ENCODE results near the gene PLXNA2.

PLXNA2 gene

GRCh38 chr1:208013210-208013609 lies 231.0 kb downstream of the PLXNA2 start:
- no peak for TF ChIP-seq POLR2AphosphoS5 (IDR thresholded peaks at IDR 0.05; ENCODE audit: low read depth, low read length)
- no peak for TF ChIP-seq TAF1 (IDR thresholded peaks at IDR 0.05; ENCODE audit: borderline replicate concordance, insufficient read depth, low read length)
- no peak for TF ChIP-seq FOXP2 (optimal IDR thresholded peaks at IDR 0.05; ENCODE audit: borderline replicate concordance, extremely low read depth, extremely low read length, insufficient read depth)

- TF ChIP-seq SIN3A (IDR thresholded peaks at IDR 0.05; ENCODE audit: borderline replicate concordance, insufficient read depth, low read length) (no peak), FOXP2 (optimal IDR thresholded peaks at IDR 0.05; ENCODE audit: borderline replicate concordance, extremely low read depth, extremely low read length, insufficient read depth) (no peak), POLR2AphosphoS5 (IDR thresholded peaks at IDR 0.05; ENCODE audit: low read depth, low read length) (no peak), TAF1 (IDR thresholded peaks at IDR 0.05; ENCODE audit: borderline replicate concordance, insufficient read depth, low read length) (no peak)
- TF ChIP-seq, protein P1, sequence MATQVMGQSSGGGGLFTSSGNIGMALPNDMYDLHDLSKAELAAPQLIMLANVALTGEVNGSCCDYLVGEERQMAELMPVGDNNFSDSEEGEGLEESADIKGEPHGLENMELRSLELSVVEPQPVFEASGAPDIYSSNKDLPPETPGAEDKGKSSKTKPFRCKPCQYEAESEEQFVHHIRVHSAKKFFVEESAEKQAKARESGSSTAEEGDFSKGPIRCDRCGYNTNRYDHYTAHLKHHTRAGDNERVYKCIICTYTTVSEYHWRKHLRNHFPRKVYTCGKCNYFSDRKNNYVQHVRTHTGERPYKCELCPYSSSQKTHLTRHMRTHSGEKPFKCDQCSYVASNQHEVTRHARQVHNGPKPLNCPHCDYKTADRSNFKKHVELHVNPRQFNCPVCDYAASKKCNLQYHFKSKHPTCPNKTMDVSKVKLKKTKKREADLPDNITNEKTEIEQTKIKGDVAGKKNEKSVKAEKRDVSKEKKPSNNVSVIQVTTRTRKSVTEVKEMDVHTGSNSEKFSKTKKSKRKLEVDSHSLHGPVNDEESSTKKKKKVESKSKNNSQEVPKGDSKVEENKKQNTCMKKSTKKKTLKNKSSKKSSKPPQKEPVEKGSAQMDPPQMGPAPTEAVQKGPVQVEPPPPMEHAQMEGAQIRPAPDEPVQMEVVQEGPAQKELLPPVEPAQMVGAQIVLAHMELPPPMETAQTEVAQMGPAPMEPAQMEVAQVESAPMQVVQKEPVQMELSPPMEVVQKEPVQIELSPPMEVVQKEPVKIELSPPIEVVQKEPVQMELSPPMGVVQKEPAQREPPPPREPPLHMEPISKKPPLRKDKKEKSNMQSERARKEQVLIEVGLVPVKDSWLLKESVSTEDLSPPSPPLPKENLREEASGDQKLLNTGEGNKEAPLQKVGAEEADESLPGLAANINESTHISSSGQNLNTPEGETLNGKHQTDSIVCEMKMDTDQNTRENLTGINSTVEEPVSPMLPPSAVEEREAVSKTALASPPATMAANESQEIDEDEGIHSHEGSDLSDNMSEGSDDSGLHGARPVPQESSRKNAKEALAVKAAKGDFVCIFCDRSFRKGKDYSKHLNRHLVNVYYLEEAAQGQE (IDR thresholded peaks at IDR 0.05; ENCODE audit: insufficient read depth in 1 of 2, low read depth in 2 of 2, low read length in 2 of 2), result no peak
Measured at GRCh38 chr1:208012721-208013120, 231.5 kb downstream of the PLXNA2 start.

GRCh38 chr1:208010487-208011071 lies 233.6 kb downstream of the PLXNA2 start:
- TF ChIP-seq FOXP2 (optimal IDR thresholded peaks at IDR 0.05; ENCODE audit: borderline replicate concordance, extremely low read depth, extremely low read length, insufficient read depth) (no peak), SIN3A (IDR thresholded peaks at IDR 0.05; ENCODE audit: borderline replicate concordance, insufficient read depth, low read length) (no peak), TAF1 (IDR thresholded peaks at IDR 0.05; ENCODE audit: borderline replicate concordance, insufficient read depth, low read length) (no peak), POLR2AphosphoS5 (IDR thresholded peaks at IDR 0.05; ENCODE audit: low read depth, low read length) (no peak)
- TF ChIP-seq, protein P1 (IDR thresholded peaks at IDR 0.05; ENCODE audit: insufficient read depth in 1 of 2, low read depth in 2 of 2, low read length in 2 of 2), result no peak

DNA sequence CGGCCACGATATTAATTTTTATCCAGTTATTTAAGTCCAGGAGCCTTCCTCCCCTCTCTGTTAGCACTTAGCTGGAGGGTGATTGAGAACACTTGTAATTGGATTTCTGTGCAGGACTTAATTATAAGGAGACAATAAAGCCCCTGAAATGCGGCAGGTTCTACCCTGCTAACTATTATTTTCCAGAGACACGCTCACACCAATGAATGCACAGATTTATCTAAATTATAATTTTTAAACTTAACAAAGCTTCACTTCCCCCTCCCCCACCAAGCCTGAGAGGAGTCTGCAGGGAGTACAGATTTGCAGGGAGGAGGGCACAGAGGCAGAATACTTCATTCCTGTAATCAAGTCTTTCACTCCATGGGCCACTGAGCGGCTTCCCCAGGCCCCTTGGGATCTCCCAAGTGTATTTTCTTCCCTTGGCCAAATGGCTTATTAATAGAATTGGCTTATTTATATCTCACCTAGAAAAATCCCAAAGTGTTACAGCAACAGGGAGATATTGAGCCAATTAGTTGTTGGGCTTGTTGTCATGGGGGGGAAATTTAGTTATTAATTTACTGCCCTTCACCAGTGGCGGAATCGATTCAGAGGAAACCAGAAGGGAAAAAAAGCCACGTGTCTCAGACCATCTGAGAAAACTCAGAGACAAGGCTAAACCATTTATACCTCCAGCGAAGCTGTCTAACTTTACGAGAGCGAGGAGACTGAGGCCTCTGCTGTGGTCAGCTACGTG lies 234.3 kb downstream of the PLXNA2 start:
- TF ChIP-seq, protein P1 (IDR thresholded peaks at IDR 0.05; ENCODE audit: insufficient read depth in 1 of 2, low read depth in 2 of 2, low read length in 2 of 2), result no peak
- TF ChIP-seq TAF1 (IDR thresholded peaks at IDR 0.05; ENCODE audit: borderline replicate concordance, insufficient read depth, low read length) (no peak), POLR2AphosphoS5 (IDR thresholded peaks at IDR 0.05; ENCODE audit: low read depth, low read length) (no peak), FOXP2 (optimal IDR thresholded peaks at IDR 0.05; ENCODE audit: borderline replicate concordance, extremely low read depth, extremely low read length, insufficient read depth) (no peak), SIN3A (IDR thresholded peaks at IDR 0.05; ENCODE audit: borderline replicate concordance, insufficient read depth, low read length) (no peak)

GRCh38 chr1:208009303-208009702 lies 234.9 kb downstream of the PLXNA2 start:
- TF ChIP-seq, protein P1 (IDR thresholded peaks at IDR 0.05; ENCODE audit: insufficient read depth in 1 of 2, low read depth in 2 of 2, low read length in 2 of 2), result no peak
- no peak for TF ChIP-seq SIN3A (IDR thresholded peaks at IDR 0.05; ENCODE audit: borderline replicate concordance, insufficient read depth, low read length)
- TF ChIP-seq FOXP2 (optimal IDR thresholded peaks at IDR 0.05; ENCODE audit: borderline replicate concordance, extremely low read depth, extremely low read length, insufficient read depth), result no peak
- no peak for TF ChIP-seq POLR2AphosphoS5 (IDR thresholded peaks at IDR 0.05; ENCODE audit: low read depth, low read length)
- TF ChIP-seq TAF1 (IDR thresholded peaks at IDR 0.05; ENCODE audit: borderline replicate concordance, insufficient read depth, low read length), result no peak
